Gastroesophageal sphincter (tissue), 4 donors: ENCODE measurements around the gene PUS3. TPM values are rescaled to one million over a fixed set of nuclear protein-coding genes. Genes with fewer than 3 reads are reported as not detected.

ENCODE experiments used
- ATAC-seq: fragments of 150-250 bp; one replicate; pipeline ENCODE4 v1.9.1; 2016; ENCODE audit warnings: mild to moderate bottlenecking, moderate library complexity
- H3K27ac ChIP-seq, 4 donors: fragments of 200-600 bp; sonication (generic) in 3 of 4; 1 replicate in 3 of 4; 2 replicates in 1 of 4; pipeline ENCODE4 v1.5.1; 2016 to 2019
- H3K27me3 ChIP-seq: fragments of 200-600 bp; sonication (generic); one replicate; pipeline ENCODE4 v1.5.1; 2019
- H3K36me3 ChIP-seq, 2 donors: fragments of 200-600 bp; sonication (generic); one replicate each; pipeline ENCODE4 v1.5.1; 2019; ENCODE audit warnings: control low read depth in 1 of 2
- H3K4me1 ChIP-seq, 3 donors: fragments of 200-600 bp; sonication (generic); 1 replicate in 2 of 3; 2 replicates in 1 of 3; pipeline ENCODE4 v1.5.1; 2016 to 2019; ENCODE audit warnings: control low read depth in 2 of 3
- H3K4me3 ChIP-seq, 2 donors: fragments of 200-600 bp; sonication (generic); one replicate each; pipeline ENCODE4 v1.5.1; 2019; ENCODE audit warnings: mild to moderate bottlenecking in 1 of 2, moderate library complexity in 1 of 2
- H3K9me3 ChIP-seq, 3 donors: fragments of 200-600 bp; sonication (generic); one replicate each; pipeline ENCODE4 v1.5.1; 2017 to 2019; ENCODE audit warnings: control low read depth in 2 of 3
- EP300 ChIP-seq: sonication (generic); formaldehyde crosslinking; IDR thresholded peaks from one replicate; pipeline ENCODE4 v1.6.1; 2017; ENCODE audit warnings: antibody characterized with exemption, mild to moderate bottlenecking
- POLR2A ChIP-seq, 2 donors: fragments of 450-650 bp; IDR thresholded peaks; one replicate each; pipeline ENCODE4 v1.6.1; 2017; ENCODE audit warnings: antibody characterized with exemption in 2 of 2, mild to moderate bottlenecking in 2 of 2, moderate library complexity in 1 of 2
- POLR2AphosphoS5 ChIP-seq: sonication (generic); formaldehyde crosslinking; IDR thresholded peaks from one replicate; pipeline ENCODE4 v1.6.1; 2017; ENCODE audit warnings: antibody characterized with exemption
- WGBS, 2 donors: methylation state at CpG; one replicate each; pipeline ENCODE4 v1.1.5; 2018; ENCODE audit warnings: low coverage in 1 of 2; 5-methylcytosine and 5-hydroxymethylcytosine counted together
- total RNA-seq, 4 donors: library from RNA; depleted of rRNA; stranded (reverse); fragments of >200 nt; gene quantifications; one replicate each; pipeline ENCODE4 v1.1.0, GENCODE V29; 2016
- TF ChIP-seq, protein P1 (sequence below), 4 experiments: fragments of 200-600 bp in 2 of 4; fragments of 450-650 bp in 2 of 4; sonication (generic) in 1 of 4; IDR thresholded peaks; one replicate each; pipeline ENCODE4 v1.5.1; 2017 to 2019; ENCODE audit warnings: antibody characterized with exemption in 4 of 4, mild to moderate bottlenecking in 2 of 4, moderate library complexity in 2 of 4

The PUS3 gene
- total RNA-seq, 4 donors from 2014 or later: 7.8 to 15.9 (median 9.1) TPM

DNA sequence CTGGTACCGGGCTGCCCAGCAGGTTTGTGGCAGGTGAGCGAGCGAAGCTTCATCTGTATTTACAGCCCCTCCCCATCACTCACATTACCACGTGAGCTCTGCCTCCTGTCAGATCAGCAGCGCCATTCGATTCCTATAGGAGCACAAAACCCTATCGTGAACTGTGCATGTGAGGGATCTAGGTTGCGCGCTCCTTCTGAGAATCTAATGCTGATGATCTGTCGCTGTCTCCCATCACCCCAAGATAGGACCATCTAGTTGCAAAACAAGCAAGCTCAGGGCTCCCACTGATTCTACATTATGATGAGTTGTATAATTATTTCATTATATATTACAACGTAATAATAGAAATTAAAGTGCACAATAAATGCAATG lies 27.1 kb upstream of the PUS3 start:
- TF ChIP-seq EP300 (no peak), POLR2A (IDR thresholded peaks at IDR 0.05) (no peak), POLR2AphosphoS5 (no peak)
- TF ChIP-seq, protein P1, sequence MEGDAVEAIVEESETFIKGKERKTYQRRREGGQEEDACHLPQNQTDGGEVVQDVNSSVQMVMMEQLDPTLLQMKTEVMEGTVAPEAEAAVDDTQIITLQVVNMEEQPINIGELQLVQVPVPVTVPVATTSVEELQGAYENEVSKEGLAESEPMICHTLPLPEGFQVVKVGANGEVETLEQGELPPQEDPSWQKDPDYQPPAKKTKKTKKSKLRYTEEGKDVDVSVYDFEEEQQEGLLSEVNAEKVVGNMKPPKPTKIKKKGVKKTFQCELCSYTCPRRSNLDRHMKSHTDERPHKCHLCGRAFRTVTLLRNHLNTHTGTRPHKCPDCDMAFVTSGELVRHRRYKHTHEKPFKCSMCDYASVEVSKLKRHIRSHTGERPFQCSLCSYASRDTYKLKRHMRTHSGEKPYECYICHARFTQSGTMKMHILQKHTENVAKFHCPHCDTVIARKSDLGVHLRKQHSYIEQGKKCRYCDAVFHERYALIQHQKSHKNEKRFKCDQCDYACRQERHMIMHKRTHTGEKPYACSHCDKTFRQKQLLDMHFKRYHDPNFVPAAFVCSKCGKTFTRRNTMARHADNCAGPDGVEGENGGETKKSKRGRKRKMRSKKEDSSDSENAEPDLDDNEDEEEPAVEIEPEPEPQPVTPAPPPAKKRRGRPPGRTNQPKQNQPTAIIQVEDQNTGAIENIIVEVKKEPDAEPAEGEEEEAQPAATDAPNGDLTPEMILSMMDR (IDR thresholded peaks at IDR 0.05): no peak
- no peaks in the 10 kb centered on the region for H3K27me3 ChIP-seq
- H3K4me3 ChIP-seq: no peak overlapping the region
- H3K27ac ChIP-seq: no peak overlapping the region
- H3K9me3 ChIP-seq: no peaks in the 10 kb centered on the region
- 90 to 91% methylated on average over 2 to 11 of the region's 11 CpGs for WGBS, 2 donors
- peaks cover 0 to 6% (median 0%) of the 10 kb centered on the region in 3 donors for H3K4me1 ChIP-seq
- ATAC-seq: no peak
- no peaks in the 10 kb centered on the region for H3K36me3 ChIP-seq

DNA sequence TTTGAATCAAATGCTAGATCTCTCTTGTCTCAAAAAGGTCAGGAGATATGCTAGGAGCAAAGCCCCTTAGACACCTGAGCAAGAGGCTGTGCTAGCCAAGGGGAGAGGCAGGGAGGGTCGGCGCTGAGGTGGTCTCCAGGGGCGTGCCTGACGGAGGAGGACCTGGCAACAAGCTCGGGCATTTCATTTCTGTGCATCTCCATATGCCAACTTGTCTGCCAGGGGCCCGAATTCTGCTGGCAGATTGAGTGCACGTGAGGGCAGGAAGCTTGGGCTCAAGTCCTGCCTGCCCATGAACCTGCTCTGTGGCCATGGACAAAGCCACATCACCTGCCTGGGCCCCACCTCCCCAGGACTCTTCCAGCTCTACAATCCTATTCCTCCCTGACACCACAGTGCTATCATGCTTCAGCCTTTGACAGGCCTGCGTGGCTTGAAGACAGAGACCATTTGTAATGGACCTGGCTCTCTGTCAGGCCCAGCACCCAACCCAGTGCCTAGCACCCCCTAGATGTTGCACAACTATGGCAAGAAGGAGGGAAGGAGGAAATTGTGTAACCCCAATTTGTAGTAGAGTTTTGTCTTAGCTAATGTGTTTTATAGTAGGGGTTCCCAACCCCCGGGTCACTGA lies 26.6 kb upstream of the PUS3 start:
- WGBS, 2 donors: 82 to 87% methylated on average over 3 to 8 of the region's 9 CpGs
- Histone ChIP-seq H3K27me3 (no peaks in the 10 kb centered on the region), H3K36me3 (no peaks in the 10 kb centered on the region), H3K27ac (no peak overlapping the region), H3K4me3 (no peak overlapping the region), H3K4me1 (peaks cover 0 to 6% (median 0%) of the 10 kb centered on the region in 3 donors), H3K9me3 (no peaks in the 10 kb centered on the region)
- ATAC-seq: no peak
- TF ChIP-seq, protein P1 (IDR thresholded peaks at IDR 0.05): no peak
- TF ChIP-seq EP300: no peak
- TF ChIP-seq POLR2AphosphoS5: no peak
- no peak for TF ChIP-seq POLR2A (IDR thresholded peaks at IDR 0.05)

DNA sequence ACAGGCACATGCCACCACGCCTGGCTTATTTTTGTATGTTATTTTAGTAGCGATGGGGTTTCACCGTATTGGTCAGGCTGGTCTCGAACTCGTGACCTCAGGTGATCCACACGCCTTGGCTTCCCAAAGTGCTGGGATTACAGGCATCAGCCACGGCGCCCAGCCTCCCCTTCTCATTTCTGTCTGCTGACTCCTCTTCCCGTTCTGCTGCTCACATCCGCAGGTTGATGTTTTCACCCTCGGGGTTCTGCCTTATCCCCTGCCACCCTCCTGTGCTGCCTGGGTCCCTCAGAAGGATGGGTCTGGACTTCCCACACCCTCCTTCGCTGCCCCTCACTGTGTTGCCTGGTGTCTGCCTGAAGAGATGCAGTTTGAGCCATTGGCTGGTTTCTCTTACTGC lies 23.7 kb upstream of the PUS3 start:
- no peaks in the 10 kb centered on the region for H3K27me3 ChIP-seq
- WGBS, 2 donors: 88 to 90% methylated on average over 6 to 11 of the region's 12 CpGs
- no peak overlapping the region for H3K4me3 ChIP-seq
- H3K9me3 ChIP-seq: no peaks in the 10 kb centered on the region
- no peak overlapping the region for H3K27ac ChIP-seq
- no peak for TF ChIP-seq POLR2A (IDR thresholded peaks at IDR 0.05)
- TF ChIP-seq POLR2AphosphoS5: no peak
- TF ChIP-seq, protein P1 (IDR thresholded peaks at IDR 0.05): no peak
- TF ChIP-seq EP300: no peak
- H3K4me1 ChIP-seq: peaks cover 0 to 6% (median 0%) of the 10 kb centered on the region in 3 donors
- ATAC-seq: no peak
- no peaks in the 10 kb centered on the region for H3K36me3 ChIP-seq

DNA sequence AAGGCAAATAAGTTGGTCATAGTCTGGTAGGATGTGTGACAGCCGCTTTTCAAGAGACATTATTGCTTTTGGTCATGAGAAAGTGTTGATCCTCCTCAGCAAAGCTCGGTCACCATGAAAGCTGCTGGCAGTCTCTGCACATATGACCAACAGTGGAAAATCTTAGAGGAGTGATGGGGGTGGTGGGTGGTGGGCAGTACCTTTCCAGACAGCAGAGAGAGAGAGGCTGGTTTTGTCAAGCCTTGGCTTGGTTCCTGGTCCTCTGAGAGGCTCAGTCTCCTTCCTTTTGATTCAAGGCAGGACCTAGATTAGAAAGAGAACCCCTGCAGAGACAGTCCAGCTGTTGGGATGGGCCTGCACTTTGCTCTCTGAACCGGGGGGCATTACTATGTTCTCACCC lies 22.8 kb upstream of the PUS3 start:
- TF ChIP-seq EP300 (no peak), POLR2AphosphoS5 (no peak), POLR2A (IDR thresholded peaks at IDR 0.05) (no peak)
- TF ChIP-seq, protein P1 (IDR thresholded peaks at IDR 0.05): no peak
- ATAC-seq: no peak
- WGBS, 2 donors: 74 to 80% methylated on average over 2 of the region's 3 CpGs
- no peaks in the 10 kb centered on the region for H3K4me1 ChIP-seq
- H3K27me3 ChIP-seq: peaks cover 2% of the 10 kb centered on the region
- no peaks in the 10 kb centered on the region for H3K9me3 ChIP-seq
- no peaks in the 10 kb centered on the region for H3K36me3 ChIP-seq
- H3K27ac ChIP-seq: no peak overlapping the region
- H3K4me3 ChIP-seq: no peak overlapping the region

DNA sequence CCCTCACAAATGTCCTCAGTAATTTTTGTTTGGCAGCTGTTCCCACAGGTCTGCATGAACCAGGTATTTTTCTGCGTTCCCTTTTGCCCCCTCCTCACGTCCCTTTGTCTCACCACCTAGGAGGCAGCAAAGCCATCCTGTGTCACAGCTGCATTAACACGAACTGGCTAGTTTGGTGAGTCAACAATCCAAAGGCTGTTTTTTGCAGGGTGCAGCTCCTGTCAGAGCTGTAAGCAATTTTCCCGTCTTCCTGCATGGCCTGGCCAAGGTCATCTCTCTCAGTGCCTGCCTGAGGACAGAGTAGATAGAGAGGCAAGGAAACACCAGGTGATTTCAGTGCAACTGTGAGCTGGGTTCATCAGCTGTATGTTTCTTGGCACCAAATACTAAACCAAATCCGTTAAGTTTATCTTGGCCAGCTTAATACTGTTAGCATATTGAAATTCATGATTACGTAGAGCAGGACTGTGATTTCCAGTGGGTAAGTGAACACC lies 22.3 kb upstream of the PUS3 start:
- H3K36me3 ChIP-seq: no peaks in the 10 kb centered on the region
- H3K27me3 ChIP-seq: peaks cover 7% of the 10 kb centered on the region
- WGBS, 2 donors: 58 to 70% methylated on average over 3 to 4 of the region's 6 CpGs
- no peaks in the 10 kb centered on the region for H3K9me3 ChIP-seq
- H3K4me1 ChIP-seq: no peaks in the 10 kb centered on the region
- TF ChIP-seq EP300: no peak
- no peak for TF ChIP-seq POLR2AphosphoS5
- TF ChIP-seq, protein P1 (IDR thresholded peaks at IDR 0.05): no peak
- no peak for TF ChIP-seq POLR2A (IDR thresholded peaks at IDR 0.05)
- ATAC-seq: no peak
- H3K4me3 ChIP-seq: no peak overlapping the region
- no peak overlapping the region for H3K27ac ChIP-seq
